ENCODE measurements around the gene CEP85.
A peak's percentile ranks its signal among the peaks of the same experiment; 100 is the strongest.
"Not testable (repeated sequence)": the region's sequence is repeated elsewhere in the genome, so short reads cannot be mapped to it uniquely, and the experiment has no call there.

The CEP85 gene

DNA sequence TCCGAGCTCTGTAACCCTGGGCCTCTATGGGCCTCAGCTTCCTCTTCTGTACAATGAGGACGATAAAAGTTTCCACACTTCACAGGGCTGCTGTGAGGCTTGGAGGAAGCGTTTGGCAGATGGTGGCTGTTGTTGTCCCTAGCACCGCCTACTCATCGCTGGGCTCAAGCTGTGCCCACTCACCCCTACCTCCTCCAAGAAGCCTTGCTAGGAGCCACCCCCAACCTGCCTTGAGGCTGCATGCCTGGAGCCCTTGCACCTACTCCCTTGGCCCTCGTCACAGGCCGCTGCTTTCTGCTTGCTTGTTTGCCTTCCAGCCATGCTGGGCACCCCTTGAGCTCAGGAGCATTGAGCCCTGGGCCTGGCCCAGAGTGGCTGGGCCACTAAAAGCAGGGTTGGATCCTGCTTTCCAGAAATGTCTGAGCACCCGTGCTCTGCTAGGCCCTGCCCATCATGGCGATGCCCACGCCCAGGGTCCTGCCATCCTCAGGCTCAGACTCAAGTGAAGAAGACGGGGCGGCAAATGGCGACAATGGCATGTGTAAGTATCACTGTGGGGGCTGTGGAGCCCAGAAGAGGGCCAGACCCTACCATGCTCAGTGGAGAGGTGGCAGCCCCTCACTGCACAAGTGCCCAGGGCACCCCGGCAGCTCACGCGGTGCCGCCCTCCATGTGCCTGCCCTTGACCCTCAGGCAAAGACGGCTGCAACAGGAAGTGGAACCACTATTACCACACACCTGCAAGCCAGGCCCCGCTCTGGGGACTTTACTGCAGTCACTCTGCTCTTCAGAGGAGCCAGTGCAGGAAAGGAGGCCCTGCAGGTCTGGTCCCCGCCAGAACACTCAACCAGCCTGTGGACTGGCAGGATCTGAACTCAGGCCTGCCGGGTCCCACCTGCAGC lies 55.4 kb downstream of the CEP85 start:
- DNase-seq (ENCODE audit: low read depth in 2 of 2) = no peak

DNA sequence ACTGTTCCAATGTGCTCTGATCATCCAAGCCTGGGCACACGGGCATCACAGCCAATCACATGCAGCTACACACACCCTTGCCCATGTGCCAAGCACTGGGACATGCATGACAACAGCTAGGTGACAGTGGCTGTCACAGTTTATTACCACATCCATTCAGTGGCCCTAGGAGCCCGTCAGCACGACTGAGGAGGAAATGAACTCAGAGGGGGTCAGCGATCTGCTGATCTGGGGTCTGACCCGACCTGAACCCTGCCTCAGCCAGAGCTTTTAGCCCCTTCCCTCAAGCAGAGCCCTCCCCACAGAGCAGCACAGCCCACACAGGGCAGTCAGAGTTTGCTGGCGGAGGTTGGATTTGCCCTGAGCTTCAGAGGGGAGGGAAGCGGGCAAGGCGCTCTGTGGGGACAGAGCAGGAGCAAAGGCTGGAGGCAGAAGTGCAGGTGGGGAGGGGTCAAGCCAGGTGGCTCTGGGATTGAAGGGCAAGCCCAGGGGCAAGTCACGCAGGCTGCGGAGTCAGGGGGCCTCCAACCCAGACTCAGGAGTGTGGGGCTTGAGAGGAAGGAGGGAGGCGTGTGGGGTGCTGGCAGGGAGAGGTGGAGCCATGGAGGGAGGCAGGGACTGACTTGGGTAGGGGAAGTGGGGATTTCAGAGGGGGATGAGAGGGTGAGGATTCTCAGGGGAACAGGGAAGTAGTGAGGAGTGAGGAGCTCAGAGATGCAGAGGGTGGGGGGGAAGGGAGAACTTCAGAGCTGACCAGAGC lies 56.3 kb downstream of the CEP85 start:
- no peak for DNase-seq (ENCODE audit: low read depth in 2 of 2)

DNA sequence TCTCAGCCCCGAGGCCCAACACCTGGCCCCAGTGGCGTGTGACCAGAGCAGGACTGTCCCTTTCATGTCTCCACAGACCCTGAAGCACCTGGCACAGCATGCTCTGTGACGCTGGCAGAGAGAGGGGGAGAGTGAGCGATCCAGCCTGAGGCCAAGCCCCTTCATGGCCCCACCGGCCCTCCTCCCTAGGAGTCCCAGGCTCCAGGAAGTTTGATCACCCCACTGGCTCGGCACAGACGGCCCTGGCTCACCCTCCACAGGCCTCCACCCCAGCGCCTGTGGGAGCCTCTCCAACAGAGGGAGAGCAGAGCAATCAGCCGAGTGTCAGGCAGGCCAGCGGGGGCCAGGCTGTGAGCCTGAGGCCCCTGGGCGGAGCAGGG lies 56.9 kb downstream of the CEP85 start:
- DNase-seq (ENCODE audit: low read depth in 2 of 2) = no peak

DNA sequence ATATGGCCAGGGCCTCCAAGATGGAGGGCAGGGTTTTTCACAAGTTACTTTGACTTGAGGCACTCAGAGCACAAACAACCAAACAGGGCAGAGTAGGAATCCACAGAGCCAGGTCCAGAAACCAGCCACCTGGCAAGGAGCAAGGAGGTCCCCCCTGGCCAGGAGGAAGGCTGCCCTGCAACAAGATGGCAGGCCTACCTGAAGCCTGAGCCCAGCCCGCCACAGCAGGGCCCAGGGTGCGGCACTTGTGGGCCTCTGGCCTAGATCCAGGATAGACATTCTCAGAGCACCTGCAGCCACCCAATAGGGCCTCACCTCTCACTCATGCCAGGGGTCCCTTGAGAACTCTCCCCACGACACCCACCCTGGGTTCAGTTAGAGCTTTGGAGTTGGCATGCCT lies 57.4 kb downstream of the CEP85 start:
- no peak for DNase-seq (ENCODE audit: low read depth in 2 of 2)

DNA sequence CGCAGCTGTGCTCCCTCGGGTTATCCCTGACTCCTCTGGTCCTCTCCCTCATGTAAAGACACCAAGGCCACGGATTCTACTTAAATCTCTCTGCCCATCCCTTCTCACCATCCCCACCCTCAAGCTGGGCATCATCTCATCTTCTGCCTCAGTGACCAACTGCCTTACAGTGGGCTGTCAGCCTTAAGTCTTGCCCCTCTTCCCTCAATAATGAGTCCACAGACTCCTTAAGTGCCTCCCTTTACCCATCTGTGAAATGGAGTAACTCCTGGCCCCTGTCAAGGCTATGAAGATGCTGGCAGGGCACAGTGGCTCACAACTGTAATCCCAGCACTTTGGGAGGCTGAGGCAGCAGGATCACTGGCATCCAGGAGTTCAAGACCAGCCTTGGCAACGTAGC lies 57.9 kb downstream of the CEP85 start:
- DNase-seq (ENCODE audit: low read depth in 2 of 2) = no peak

DNA sequence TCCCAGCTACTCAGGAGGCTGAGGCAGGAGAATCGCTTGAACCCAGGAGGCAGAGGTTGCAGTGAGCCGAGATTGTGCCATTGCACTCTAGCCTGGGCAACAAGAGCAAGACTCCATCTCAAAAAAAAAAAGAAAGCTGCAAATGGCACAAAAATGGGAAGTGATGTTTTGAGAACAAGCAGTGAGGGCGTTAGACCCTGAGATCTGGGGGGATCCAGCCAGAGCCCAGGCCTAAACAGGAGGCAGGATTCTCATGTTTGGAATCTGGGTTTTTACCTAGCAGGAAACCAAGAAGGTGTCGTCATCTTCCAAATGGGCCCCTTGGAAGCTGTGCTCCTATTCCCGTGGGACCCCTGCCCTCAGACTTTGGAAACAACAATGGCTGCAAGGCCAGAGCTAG lies 58.7 kb downstream of the CEP85 start:
- DNase-seq (ENCODE audit: low read depth in 2 of 2) = not testable (repeated sequence)

DNA sequence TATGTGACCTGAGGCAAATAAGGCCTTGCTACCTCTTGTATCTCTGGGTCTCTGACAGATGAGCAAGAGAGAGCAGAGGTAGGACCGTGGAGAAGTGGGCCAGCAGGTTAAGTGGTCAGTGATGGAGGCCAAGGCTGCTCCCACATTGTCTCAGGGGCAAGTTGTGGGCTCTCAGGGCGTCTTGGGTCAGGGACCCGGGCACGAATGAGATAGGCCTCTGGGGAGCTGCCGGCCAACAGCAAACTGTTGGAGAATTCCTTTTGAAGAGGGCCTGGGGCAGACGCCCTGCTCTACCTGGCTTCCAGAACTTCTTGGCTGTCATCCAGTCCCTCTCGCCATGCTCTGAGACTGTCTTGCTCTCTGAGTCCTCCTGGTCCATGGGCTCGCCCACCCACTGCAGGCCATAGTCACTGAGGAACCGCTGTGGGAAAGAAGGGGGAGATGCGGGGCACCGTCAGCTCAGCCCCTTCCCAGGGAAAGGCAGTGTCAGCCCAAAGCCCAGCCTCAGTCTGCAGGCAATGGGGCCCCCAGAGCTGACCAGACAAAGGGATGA lies 60.0 kb downstream of the CEP85 start:
- DNase-seq (ENCODE audit: low read depth in 2 of 2) = no peak

DNA sequence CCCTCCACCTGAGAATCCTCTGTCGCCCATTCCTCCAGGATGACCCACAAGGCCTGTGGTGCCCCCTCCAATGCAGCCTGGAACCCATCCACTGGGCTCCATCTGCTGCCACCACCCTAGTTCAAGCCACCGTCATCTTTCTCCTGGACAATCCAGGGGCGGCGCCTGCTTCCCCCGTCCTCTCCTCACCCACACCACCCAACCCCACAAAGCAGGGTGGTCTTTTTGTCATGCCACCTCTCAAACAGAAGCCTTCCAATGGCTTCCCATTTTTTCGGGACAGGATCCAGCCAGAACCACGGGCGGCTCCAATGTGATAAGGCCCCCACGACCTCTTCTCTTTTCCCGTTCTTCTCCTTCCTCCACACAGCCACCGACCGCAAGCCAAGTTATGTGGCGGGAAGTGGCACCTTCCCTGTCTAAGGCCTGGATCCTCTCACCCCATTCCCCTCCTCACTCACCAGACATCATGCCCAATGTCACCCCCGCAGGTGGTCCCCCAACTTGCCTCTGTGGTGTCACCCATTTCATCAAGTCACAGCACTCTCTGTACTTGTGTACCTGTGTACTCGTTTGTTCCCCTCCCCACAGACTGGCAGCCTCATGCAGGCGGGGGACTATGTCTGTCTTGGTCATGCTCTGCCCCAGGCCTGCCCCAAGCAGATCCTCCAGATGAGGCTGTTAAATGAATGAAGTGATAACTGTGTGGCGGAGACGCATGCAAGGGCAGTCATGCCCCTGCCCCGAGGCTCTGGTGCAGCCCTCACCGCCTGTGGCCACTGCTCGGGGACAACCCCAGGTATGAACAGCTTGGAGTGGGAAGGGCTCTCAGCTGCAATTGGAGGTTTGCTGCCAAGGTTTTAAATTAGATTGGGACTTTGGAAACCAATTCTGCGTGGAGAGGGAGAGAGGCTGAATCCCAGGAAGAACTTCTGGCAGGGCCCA lies 61.5 kb downstream of the CEP85 start:
- DNase-seq (ENCODE audit: low read depth in 2 of 2) = no peak

DNA sequence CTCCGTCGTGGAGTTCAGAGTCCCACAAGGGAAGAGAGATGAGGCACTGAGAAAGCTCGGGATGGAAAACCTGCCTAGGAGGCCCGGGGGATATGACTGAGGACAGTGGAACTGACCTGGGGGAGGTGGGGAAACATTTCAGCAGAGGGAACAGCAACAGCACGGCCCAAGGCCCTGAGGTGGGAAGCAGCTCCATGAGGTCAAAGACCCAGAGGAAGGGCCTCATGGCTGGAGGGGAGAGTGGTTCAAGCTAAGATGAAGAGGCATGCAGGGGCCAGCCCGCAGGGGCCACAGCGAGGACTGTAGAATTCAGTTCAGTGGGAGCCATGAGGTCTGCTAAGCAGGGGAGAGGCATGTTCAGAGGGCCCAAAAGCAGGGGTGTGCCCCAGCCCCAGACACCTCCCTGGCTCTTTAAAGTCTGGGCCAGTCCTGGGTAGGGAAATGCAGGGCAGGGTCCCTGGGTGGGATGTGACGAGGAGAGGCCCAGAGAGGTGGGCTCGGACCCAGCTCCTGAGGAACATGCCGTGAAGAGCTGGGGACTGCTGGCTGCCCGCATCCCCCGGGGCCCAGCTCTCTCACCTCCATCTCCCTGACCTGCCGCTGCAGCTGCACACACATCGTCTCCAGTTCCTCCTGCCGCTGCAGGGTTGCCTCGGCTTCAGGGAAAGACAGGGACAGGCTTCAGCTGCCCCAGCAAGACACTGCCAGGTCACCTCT lies 62.5 kb downstream of the CEP85 start:
- DNase-seq (ENCODE audit: low read depth in 2 of 2) = no peak

DNA sequence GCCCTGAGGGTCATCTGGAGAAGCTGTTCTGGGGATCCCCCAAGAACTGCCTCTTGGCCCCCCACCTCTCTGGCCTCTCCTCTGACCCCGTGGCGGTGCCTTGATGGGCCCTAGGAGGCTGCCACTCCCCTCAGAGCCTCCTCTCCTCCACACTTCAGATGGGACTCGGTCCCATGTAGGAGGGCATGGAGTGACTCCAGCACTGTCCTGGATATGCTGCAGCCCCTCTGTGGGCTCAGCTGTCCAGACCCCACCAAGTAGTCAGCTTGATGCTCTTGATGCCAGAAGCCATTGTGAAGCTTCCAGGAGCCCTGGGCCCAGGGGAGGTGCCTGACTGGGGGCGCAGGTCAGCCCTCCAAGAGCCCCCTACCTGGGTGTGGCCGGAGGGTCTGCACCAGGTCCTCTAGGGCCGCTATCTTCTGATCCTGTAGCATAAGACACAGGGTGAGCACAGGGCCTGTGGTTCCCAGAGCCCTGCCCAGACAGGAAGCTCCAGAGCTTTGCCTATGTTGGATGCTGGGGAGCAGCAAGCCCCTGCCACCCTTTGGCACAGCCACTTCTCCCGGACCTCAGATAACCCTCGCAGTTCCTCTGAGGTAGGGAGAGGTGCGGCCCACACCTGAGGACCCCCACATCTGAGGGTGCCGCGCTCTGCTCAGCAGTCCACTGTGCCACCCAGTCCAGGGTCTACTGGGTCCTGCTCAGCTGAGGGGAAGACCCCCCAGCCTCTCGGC lies 63.2 kb downstream of the CEP85 start:
- no peak for DNase-seq (ENCODE audit: low read depth in 2 of 2)

DNA sequence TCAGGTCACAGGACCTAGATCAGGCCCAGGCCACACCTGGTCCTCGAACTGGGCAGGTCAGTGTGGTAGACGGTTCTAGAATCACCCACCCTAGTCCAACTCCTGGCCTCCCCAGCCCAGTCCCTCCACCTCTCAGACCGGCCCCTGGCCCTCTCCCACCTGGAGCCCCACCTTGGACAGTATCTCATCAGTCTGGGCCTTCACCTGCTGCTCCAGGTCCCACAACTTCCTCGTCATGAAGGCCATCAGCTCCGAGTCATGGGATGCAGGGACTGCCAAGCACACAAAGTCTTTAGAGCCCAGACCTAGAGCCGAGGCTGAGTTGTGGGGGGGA lies 63.8 kb downstream of the CEP85 start:
- no peak for DNase-seq (ENCODE audit: low read depth in 2 of 2)

DNA sequence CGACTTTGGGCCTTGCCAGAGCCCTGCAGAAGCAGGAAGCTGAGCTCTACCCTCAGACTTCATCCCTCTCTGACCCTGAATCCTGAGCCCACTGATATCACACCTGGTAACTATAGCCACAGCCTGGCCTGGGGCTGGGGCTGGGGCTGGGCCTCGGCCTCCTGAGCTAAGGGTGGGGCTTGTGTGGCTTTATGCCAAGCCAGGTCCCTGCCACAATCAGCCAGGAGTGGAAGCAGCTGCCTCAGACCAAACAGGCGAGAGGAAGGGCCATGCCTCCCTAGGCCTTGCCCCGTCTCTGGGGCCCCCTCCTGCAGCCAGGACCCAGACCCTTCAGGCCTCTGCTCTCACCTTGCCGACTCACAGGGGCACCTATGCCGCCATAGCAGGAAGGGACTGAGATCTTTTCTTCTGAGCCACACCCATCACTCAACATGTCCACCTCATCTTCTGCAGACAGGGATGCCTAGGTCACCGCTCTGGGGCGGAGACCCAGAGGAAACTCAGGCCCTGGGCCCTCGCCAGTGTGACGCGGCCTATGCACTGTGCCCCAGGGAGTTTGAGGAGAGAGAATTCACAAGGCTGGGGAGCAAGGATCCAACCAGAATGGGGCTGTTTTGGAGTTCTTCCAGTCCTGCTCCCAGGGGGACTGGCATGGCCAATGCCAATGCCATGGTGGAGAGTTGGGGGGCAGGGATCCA lies 66.7 kb downstream of the CEP85 start:
- DNase-seq (ENCODE audit: low read depth in 2 of 2) = no peak

DNA sequence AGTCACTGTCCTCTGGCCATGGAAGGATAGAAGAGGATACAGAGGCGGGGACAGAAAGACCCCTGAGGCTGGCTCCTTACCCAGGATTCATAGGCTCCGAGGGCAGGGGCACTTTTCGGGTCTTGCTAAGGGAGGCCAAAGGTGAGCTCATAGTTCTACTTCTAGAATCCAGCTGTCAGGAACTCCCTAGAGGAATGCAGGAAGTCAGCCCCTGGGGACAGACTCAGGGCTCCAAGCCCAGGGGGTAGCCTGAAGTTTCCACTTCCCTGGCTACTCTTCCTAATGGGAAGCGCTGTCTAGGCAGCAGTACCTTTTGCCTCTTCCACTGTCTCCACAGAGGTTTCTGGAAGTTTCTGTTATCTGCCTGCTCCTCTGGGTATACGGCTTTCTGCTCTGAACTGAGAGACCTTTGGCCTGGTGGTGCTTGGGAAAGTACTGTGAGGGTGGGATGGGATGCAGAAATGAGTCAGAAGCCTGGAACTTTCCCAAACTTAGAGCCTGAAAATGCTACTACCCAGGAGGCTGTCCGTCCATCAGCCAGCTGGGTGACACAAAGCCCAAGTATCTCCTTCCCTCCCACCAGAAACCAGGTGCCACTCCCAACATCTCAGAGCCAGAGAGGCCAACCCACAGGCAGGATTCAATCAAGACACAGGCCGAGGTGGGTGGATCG lies 68.9 kb downstream of the CEP85 start:
- no peak for DNase-seq (ENCODE audit: low read depth in 2 of 2)

DNA sequence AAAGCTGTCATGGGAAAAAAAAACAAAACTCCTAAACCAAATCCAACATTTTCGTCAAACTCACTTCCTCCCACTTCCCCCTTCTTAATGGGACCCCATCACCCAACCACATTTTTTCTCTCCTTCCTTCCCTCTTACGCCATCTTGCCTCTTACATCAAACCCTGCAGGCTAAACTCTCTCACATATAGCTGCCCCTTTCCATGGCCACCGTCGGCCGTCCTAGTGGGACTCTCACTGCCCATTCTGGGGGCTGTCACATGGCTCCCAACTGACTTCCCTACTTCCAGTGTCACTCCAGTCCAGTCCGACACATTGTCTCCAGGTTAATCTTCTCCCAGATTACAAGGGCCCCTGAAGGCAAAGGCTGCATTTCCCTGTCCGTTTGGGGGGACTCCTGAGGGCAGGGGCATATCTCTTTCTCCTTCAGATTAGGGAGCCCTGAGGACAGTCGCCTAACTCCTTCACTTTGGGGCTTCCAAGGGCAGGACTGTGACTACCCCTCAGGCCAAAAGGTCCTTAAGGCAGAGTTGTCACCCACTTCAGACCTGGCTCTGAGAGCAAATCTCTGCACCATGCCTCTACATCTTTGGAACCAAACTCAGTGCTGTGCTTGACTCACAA lies 71.8 kb downstream of the CEP85 start:
- DNase-seq (ENCODE audit: low read depth in 2 of 2) = no peak

DNA sequence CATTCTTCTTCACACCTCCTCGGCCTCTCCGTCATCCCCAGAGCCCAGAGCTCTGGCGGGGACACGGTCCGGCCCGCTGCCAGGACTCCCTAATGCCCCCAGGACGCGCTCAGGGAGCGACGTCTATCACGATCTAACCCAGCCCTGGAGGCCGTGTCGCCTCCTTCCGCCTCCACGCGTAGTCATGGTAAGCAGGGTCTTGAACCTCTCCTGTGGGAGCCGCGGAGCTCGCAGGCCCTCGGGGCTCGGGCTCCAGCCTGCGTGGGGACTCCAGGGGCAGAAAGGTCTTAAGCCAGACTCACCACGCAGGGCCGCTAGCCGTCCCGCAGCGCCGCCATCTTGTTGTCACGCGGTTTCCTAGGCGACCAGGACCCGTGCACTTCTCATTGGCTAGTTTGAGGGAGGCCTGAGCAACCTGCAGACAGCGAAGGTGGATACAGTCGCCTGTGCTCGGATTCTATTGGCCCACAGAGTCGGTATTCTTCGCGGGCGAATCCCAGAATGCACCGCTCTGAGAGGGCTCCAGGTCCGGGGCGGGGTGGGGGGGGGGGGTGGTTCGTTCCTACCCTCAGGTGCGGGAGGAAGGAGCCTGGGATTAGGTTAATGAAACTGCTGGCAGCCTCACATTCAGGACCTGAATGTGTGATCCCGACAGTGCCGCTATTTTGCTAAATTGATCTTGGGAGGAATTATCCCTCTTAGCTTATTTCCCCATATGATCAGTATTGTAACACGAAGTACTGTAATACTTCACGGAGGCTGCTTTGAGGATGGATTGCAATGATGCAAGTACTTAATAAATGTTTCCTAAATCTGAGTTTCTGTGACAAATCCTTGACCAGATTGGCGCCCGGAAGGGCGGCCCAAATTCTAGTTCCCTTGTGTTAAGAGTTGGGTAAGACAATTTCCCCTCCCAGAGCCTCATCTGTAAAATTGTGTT lies 72.6 kb downstream of the CEP85 start, which contains the start of gene UBXN11:
Gene UBXN11, minus strand, starts transcription at position 347 of the 940 bp plus-strand sequence. CDS start 3,753 bp downstream, outside the sequence.
- peak; percentile 83 to 92 for DNase-seq (ENCODE audit: low read depth in 2 of 2)

DNA sequence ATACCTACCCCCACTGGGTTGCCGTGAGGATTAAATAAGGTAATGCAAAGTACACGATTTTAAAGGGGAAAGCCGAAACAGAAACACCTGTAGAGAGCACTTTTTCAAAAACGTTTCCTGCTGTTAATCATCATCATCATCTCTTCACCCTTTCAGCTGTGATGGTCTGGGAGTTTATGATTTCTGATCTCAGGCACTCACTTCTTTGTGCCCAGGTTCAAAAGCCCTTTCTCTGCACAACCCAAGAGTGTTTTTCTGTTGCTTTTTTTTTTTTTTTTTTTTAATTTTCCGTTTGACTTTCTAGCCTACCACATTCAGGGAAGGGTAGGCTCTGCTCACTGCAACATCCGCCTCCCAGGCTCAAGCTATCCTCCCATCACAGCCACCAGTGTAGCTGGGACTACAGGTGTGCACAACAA lies 73.4 kb downstream of the CEP85 start:
- no peak for DNase-seq (ENCODE audit: low read depth in 2 of 2)
